Measurements from ENCODE around the gene ECT2. TPM values are rescaled to one million over a fixed set of nuclear protein-coding genes. Genes with fewer than 3 reads are reported as not detected.
A peak's percentile ranks its signal among the peaks of the same experiment; 100 is the strongest.
"Not testable (repeated sequence)": the region's sequence is repeated elsewhere in the genome, so short reads cannot be mapped to it uniquely, and the experiment has no call there.

ECT2 gene
- total and polyA plus RNA-seq, 7 donors, result 1.9 to 6.9 (median 2.2) TPM

DNA sequence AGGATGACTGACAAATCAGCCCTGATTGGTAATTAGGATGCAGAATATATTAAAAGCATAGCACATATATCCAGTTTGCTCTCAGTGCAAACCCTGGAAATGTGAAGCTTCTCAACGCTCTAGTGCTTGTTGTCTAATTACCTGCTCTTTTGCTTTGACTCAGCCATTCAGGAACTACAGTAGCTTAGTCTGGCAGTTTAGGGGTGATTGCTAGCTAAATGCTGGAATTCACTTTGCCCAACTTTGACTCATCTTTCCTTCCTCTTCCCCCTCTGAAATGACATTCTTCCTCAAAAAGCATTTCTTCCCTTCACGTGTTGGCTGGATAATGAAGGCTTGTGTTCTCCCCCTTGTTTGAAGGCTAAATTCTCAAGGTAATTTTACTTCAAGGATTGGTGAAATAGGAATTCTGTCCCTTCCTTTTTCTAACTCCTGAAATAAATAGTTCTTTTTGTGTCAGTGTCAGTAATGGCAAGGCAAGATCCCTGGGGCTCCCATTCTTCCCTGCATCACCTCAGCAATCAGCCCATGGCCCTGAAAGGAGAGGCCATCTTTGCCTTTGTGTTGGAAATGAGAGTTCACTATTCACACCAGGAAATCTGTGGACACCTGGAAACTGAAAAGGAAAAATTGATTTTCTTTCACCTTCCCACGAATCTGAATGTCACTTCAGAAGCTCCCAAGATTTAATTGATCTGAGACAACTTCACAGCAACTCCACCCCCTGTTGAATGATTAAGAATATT lies 103.6 kb downstream of the ECT2 start:
- peaks cover 0 to 2% (median 0%) of the 10 kb centered on the region in 3 donors for H3K27me3 ChIP-seq (ENCODE audit: insufficient read depth in 3 of 3, low read length in 2 of 3)
- no peaks in the 10 kb centered on the region for H3K9me3 ChIP-seq
- H3K36me3 ChIP-seq (ENCODE audit: insufficient read depth in 1 of 2, low read depth in 1 of 2), result no peaks in the 10 kb centered on the region
- no peaks in the 10 kb centered on the region for H3K4me1 ChIP-seq
- no peak overlapping the region for H3K4me3 ChIP-seq
- WGBS, 3 donors, result 50 to 58% (median 51%) methylated on average over 3 of the region's 3 CpGs
- DNase-seq (no peak), ATAC-seq (no peak)
- TF ChIP-seq, protein P1, sequence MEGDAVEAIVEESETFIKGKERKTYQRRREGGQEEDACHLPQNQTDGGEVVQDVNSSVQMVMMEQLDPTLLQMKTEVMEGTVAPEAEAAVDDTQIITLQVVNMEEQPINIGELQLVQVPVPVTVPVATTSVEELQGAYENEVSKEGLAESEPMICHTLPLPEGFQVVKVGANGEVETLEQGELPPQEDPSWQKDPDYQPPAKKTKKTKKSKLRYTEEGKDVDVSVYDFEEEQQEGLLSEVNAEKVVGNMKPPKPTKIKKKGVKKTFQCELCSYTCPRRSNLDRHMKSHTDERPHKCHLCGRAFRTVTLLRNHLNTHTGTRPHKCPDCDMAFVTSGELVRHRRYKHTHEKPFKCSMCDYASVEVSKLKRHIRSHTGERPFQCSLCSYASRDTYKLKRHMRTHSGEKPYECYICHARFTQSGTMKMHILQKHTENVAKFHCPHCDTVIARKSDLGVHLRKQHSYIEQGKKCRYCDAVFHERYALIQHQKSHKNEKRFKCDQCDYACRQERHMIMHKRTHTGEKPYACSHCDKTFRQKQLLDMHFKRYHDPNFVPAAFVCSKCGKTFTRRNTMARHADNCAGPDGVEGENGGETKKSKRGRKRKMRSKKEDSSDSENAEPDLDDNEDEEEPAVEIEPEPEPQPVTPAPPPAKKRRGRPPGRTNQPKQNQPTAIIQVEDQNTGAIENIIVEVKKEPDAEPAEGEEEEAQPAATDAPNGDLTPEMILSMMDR (IDR thresholded peaks at IDR 0.05), result no peak
- H3K27ac ChIP-seq, result no peak overlapping the region
- intact Hi-C loops (cut with DNase I), result no loop called here

DNA sequence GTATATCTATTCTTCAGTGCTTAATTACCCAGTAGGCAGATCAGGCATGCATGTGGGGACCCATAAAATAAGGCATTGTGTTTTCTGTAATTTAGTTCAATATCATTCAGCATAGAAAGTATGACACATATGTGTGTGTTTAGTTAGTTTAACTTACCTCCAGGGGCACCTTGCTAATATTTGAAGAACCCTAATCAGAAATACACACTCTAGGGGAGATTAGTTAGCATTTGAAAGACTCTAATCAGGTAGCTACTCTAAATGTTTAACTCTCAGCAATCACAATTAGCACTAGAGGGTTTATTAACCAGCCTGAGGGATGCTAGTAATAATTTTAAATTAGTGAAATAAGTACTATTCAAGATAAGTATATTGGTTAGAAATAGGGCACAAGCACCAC lies 104.5 kb downstream of the ECT2 start:
- no peak overlapping the region for H3K27ac ChIP-seq
- no peak overlapping the region for H3K4me3 ChIP-seq
- ATAC-seq (no peak), DNase-seq (no peak)
- H3K4me1 ChIP-seq, result no peaks in the 10 kb centered on the region
- no peaks in the 10 kb centered on the region for H3K9me3 ChIP-seq
- TF ChIP-seq, protein P1 (IDR thresholded peaks at IDR 0.05), result no peak
- H3K36me3 ChIP-seq (ENCODE audit: insufficient read depth in 1 of 2, low read depth in 1 of 2), result no peaks in the 10 kb centered on the region
- peaks cover 0 to 2% (median 0%) of the 10 kb centered on the region in 3 donors for H3K27me3 ChIP-seq (ENCODE audit: insufficient read depth in 3 of 3, low read length in 2 of 3)
- intact Hi-C loops (cut with DNase I), result no loop called here

DNA sequence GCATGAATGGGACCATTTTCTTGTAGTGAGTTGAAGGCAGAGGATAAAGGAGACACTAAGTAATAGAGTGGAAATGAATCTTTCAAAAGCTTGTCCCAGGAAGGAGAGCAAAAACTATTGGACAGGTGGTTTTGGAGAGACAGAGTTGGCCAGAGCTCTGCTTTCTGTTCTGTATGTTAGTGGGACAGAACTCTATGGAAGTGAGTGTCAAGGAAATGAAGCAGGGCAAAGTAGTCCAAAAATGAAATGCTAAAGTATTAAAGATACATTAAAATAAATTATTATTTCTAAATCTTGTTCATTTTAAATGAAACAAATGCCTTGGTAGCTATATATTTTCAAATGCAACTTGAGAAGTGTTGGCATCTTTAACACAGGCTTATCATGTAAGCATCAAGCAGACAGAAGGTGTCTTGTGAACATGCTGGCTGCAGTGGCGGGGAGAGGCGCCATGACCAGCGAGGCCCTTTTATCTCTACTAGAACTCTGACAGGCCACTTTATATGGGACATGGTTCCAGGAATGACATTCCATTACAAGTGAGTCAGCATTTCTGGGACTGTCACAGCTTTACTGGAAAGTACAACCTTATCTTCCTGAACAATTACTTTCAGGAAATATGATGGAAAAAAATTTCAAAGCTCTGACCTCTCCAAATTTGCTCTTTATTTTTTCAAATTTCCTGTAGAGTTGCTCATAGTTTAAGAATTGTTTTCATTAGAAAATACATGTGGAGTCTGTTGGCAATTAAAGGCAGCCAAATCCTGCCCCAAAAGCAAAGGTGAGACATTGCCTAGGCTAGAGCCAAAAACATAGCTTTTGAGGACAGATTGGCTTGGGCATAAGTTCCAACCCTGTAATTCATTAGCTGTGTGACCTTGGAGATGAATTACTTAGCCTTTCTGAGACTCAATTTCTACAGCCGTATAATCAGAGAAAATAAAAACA lies 106.5 kb downstream of the ECT2 start:
- TF ChIP-seq, protein P1 (IDR thresholded peaks at IDR 0.05), result no peak
- Histone ChIP-seq H3K4me1 (no peaks in the 10 kb centered on the region), H3K36me3 (ENCODE audit: insufficient read depth in 1 of 2, low read depth in 1 of 2) (no peaks in the 10 kb centered on the region), H3K27me3 (ENCODE audit: insufficient read depth in 3 of 3, low read length in 2 of 3) (no peaks in the 10 kb centered on the region), H3K9me3 (no peaks in the 10 kb centered on the region), H3K27ac (no peak overlapping the region), H3K4me3 (no peak overlapping the region)
- intact Hi-C loops (cut with DNase I), result no loop called here
- ATAC-seq (peak in 3 of 4 donors; percentile 44 to 77 (median 63)), DNase-seq (no peak)
- WGBS, 3 donors, result 31 to 46% (median 42%) methylated on average over 4 of the region's 4 CpGs

DNA sequence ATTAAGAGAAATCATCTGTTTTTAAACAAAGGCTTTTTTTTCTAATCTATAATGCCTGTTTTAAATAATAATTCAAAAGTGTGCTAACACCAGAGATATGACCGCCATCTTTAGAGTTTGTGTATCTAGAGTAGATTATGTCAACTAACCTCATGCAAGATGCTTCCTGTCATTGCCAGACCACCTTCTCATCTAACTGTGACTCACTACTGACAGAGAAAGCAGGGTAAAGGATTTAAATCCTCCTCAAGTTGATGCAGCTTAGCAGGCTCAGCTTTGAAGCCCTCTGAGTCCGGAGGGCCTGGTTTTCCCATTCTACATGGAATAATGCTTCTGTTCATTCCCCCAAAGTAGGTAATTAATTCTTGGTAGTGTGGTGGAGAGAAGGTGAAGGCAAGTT lies 108.5 kb downstream of the ECT2 start:
- Histone ChIP-seq H3K4me3 (no peak overlapping the region), H3K36me3 (ENCODE audit: insufficient read depth in 1 of 2, low read depth in 1 of 2) (no peaks in the 10 kb centered on the region), H3K27ac (no peak overlapping the region), H3K9me3 (no peaks in the 10 kb centered on the region), H3K27me3 (ENCODE audit: insufficient read depth in 3 of 3, low read length in 2 of 3) (no peaks in the 10 kb centered on the region), H3K4me1 (no peaks in the 10 kb centered on the region)
- ATAC-seq (no peak), DNase-seq (no peak)
- 84 to 90% (median 87%) methylated on average over 2 of the region's 2 CpGs for WGBS, 3 donors
- TF ChIP-seq, protein P1 (IDR thresholded peaks at IDR 0.05), result no peak
- intact Hi-C loops (cut with DNase I), result no loop called here

DNA sequence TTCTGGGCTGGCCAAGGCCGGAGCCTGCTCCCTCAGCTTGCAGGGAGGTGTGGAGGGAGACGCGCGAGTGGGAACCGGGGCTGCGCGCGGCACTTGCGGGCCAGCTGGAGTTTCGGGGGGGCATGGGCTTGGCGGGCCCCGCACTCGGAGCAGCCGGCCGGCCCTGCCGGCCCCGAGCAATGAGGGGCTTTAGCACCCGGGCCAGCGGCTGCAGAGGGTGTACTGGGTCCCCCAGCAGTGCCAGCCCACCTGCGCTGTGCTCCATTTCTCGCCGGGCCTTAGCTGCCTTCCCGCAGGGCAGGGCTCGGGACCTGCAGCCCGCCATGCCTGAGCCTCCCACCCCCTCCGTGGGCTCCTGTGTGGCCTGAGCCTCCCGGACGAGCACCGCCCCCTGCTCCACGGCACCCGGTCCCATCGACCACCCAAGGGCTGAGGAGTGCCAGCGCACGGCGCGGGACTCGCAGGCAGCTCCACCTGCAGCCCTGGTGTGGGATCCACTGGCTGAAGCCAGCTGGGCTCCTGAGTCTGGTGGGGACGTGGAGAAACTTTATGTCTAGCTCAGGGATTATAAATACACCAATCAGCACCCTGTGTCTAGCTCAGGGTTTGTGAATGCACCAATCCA lies 116.3 kb downstream of the ECT2 start:
- H3K9me3 ChIP-seq; H3K27me3 ChIP-seq (ENCODE audit: insufficient read depth in 3 of 3, low read length in 2 of 3); ATAC-seq; H3K27ac ChIP-seq; intact Hi-C loops (cut with DNase I); H3K4me1 ChIP-seq; H3K4me3 ChIP-seq; H3K36me3 ChIP-seq (ENCODE audit: insufficient read depth in 1 of 2, low read depth in 1 of 2); DNase-seq: not testable (repeated sequence)
- 96 to 99% (median 97%) methylated on average over 32 to 38 of the region's 38 CpGs for WGBS, 3 donors
